NCI-H345 treated with DMSO at 0.1 percent for 48 hours (cell line): ENCODE measurements around the gene NRXN2.

ENCODE experiments used
- DNase-seq: peaks from one replicate; lab custom pipeline; 2025; ENCODE audit not compliant: unreplicated experiment; lab: John Stamatoyannopoulos, UW

The NRXN2 gene

DNA sequence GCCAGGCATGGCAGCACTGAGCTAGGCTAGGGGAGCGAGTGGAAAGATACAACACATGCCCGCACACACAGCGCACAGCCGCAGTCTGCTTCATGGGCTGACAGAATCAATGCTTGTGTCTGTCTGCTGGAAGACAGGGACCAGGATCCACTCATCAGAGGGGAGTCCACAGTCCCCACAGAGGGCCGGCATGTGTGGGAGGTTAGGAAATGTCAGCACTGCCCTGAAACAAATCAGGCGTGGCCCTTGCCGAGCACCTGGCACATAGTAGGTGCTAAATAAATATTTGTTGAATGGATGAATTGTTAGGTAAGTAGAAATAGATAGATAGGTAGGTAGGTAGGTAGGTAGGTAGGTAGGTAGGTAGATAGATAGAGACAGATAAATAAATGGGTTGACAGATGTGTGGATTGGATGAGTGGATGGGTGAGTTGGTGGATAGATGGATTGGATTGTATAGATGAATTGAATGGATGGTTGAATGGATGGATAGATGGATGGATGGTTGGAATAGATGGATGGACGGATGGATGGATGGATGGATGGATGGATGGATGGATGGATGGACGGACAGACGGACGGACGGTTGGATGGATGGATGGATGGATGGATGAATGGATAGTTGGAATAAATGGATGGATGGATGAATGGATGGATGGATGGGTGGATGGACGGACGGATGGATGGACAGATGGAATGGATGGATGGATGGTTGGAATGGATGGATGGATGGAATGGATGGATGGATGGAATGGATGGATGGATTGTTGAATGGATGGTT, 128.6 kb downstream of the NRXN2 start:
- DNase-seq: no peak

DNA sequence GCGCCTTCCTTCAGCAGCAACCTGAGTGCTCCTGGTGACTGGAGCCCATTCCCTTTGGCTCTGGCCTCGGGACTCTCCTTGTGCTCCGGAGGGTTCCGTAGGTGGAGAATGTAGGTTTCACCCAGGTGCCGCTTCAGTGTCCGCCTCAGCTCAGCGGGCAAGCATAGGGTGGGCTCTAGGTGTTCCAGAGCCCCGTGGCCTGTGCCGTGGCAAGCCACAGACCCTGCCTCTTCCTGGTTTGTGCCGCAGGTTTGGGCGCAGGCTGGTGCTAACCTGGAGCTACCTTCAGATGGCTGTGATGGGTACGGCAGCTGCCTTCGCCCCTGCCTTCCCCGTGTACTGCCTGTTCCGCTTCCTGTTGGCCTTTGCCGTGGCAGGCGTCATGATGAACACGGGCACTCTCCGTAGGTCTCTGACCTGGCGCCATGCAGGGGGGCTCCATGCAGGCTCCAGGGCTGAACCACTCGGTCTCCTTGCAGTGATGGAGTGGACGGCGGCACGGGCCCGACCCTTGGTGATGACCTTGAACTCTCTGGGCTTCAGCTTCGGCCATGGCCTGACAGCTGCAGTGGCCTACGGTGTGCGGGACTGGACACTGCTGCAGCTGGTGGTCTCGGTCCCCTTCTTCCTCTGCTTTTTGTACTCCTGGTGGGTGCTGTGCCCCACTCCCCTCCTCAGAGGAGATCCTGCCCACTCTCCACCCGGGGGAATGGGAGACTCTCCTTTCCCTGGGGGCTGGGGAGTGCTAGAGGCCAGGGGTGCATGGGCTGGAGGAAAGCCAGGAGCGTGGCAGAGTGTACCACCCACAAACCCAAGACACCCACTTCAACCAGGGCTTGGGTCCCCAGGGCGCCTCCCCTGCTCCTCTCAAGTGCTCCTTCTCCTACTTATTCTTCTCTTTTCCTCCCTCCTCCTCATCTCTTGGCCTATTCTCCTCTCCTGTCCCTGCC, 129.6 kb downstream of the NRXN2 start:
- no peak for DNase-seq

- DNase-seq: no peak
Measured at GRCh38 chr11:64592656-64593055, 130.3 kb downstream of the NRXN2 start.

GRCh38 chr11:64592234-64592615, 130.8 kb downstream of the NRXN2 start:
- no peak for DNase-seq

DNA sequence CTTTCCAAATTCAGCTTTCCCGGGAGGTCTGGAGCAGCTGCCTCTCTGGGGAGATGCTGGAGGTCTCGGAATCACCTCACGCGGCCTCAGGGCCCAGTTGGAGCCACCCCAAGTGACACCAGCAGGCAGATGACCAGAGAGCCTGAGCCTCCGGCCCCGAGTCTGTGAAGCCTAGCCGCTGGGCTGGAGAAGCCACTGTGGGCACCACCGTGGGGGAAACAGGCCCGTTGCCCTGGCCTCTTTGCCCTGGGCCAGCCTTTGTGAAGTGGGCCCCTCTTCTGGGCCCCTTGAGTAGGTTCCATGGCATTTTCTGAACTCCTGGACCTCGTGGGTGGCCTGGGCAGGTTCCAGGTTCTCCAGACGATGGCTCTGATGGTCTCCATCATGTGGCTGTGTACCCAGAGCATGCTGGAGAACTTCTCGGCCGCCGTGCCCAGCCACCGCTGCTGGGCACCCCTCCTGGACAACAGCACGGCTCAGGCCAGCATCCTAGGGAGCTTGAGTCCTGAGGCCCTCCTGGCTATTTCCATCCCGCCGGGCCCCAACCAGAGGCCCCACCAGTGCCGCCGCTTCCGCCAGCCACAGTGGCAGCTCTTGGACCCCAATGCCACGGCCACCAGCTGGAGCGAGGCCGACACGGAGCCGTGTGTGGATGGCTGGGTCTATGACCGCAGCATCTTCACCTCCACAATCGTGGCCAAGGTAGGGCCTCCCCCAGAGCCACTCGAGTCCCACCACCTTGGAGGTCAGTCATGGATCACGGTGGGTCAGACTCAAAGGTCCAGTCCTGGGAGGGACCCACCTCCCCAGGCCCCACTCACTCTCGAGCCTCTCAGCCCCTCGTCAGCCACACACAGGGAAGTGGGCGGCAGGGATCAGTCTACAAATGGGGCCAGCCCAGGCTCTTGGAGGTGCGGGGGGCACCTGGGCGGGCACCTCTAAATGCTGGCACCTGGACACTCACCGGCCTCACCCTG, 131.5 kb downstream of the NRXN2 start:
- DNase-seq: no peak

GRCh38 chr11:64590763-64591221, 132.2 kb downstream of the NRXN2 start, which contains the start of gene SLC22A12:
TSS of gene SLC22A12 (plus strand) at chr11:64591220. CDS start at chr11:64591557, 337 bp downstream.
- DNase-seq: no peak

GRCh38 chr11:64588701-64589100, 134.3 kb downstream of the NRXN2 start:
- DNase-seq: no peak

DNA sequence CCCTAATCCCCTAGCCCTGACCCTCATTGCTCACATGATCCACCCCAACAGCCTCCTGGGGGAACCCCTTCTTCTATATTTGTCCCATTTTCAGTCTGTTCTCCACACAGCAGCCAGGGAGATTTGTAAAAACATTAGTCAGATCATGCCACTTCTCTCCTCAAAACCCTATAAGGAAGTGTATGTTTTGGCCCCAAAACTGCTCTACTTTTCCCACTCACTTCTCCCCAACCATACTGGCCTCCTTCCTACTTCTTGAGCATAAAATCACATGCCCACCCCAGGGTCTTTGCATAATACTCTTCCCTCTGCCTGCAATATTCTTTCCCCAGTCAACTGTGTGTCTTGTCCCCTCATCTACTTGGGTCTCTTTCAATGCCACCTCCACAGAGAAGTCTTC, 136.6 kb downstream of the NRXN2 start:
- no peak for DNase-seq

DNA sequence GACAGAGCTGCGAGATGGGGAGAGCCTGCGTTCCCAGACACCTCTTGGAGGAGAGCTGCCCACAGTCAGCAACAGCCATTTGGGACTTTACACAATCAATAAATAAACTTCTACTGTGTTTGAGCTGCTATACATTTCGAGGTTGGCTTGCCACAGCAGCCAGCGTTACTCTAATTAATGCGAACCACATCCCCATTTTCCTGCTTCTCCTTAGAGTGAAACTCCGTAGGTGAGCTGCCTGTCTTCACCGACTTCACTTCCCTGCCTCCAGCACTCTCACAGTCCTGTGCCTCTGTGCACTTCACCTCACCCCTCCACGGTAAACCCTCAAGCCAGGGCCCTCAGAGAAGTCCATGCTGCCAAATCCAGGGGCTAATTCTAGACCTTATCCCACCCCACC, 137.8 kb downstream of the NRXN2 start:
- DNase-seq: no peak

- no peak for DNase-seq
Measured at GRCh38 chr11:64583296-64584262, 139.4 kb downstream of the NRXN2 start.

DNA sequence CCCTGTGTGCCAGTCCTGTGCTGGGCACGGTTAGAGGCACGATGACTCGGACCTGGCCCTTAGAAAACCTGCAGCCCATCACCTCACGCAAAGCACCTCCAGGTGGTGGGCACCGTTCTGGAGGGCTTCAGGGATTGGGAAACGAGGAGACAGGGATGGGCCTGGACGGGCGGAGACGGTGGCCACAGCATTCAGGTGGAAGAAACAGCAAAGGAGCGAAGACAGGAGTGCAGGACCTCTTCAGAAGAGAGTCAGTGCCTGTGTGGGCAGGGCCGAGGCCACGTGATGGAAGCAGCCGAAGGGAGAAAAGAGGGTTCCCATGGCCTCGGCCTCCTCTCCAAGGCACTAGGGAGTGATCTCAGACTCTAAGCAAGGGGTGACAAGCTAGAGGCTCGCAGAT, 140.1 kb downstream of the NRXN2 start:
- no peak for DNase-seq

DNA sequence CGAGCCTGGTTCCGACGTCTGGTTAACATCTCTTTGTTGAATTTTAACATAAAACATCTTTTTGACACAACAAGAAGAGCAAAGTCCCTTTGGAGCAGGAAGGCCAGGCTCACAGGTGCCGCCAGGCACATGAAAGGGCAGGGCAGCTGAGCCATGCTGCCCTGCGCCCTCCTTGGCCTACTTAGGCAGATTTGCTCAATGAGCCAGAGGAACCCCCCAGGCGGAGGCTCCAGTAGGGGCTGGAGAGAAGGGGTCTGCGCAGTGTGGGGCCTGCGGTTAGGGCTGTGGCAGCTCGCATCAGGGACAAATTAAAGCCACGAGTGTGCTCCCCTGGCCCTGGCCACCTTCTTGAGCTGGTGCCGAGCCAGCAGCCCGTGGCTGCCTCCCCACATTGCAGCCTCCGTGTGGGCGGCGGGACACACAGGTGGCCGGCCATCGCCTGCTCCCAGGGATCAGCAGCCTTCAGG, 141.9 kb downstream of the NRXN2 start:
- no peak for DNase-seq

DNA sequence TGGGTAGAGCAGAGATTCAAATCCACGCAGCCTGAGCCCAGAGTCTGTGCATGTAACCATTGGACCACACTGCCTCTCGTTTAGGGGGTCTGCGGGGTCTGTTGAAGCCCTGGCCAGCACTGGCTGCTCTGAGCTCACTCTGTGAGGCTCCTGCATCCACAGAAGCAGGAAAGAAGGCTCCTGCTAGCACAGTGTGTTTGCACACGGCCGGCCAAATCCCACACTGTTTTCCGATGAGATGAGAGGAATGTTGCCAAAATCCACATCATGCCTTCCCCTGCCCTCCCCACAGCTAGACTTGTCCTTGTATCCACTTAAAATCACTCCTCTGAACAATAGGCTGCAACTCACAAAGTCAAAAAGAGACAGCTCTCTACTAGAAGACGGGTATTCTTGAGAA, 142.6 kb downstream of the NRXN2 start:
- no peak for DNase-seq

DNA sequence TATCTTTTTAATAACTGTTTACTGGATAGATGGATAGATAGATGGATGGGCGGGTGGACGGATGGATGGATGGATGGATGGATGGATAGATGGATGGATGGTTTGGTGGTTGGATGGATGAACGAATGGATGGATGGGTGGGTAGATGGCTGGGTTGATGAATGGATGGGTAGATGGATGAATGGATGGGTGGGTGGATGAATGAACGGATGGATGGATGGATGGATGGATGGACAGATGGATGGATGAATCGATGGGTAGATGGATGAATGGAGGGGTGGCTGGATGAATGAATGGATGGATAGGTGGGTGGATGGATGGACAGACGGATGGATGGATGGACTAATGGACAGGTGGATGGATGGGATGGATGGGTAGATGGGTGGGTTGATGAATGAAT, 145.8 kb downstream of the NRXN2 start:
- DNase-seq: no peak

GRCh38 chr11:64572143-64572542, 150.9 kb downstream of the NRXN2 start:
- no peak for DNase-seq

DNA sequence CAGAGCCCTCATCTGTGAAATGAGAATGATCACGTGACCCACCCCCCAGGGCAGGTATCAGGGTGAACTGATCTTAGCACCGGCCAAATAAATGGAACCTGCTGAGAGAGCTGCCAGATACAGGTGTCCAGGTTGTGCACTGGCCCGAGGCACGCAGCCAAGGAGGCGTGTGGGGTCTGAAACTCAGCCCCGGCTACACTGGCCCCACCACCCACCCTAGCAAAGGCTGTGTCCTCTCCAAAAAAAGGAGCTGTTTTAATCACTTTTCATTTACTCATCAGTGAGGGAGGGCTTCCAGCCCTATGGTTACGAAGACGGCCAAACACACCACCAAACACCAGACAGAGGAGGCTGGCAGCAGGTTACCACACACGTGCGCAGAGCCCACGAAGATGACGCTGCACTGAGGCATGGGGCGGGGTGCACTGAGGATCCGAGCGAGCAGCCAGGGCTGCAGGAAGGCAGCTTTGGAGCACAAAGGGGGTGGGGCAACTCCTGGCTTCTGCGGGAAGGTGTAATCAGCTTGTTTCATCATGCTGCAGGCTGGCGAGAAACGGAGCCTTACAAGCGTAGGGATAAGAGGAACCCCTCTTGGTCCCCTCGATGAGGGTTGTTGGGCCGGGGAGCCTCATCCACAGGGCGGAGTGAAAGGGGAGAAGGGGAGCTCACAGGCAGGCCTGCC, 151.4 kb downstream of the NRXN2 start:
- no peak for DNase-seq

DNA sequence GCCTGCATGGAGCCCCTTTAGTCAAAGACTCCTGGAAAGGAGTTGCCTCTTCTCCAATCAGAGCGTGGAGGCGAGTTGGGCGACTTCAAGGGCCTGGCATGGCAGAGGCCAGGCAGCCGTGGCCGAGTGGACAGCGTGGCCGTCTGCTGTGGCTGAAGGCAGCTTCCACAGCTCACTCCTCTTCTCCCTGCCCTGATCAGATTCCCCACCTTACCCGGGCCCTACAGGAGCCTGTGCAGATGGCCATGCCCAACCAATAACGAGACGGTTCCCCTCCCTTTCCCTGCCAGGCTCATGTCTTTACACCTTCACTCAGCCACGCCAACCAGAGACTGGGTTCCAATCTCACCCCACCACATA, 152.0 kb downstream of the NRXN2 start:
- DNase-seq: no peak

DNA sequence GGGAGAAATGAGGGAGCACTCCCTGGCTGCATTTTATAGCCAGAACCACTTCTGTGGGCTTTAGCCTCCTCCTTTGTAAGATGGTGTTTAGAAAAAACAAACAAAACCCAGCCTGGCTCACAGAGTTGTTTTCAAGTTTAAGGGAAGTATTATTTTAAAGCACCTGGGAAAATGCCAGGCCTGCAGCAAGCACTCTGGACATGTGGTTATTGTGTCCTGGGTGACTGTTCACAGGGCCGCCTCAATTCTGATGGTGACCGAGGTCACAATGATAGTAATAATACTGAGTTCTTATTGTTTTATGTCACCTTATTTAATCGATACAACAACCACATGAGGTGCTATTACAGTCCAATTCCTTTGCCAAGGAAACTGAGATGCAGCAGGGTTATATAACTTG, 152.7 kb downstream of the NRXN2 start:
- DNase-seq: no peak
